ENCODE measurements around the gene ALDH2. TPM values are rescaled to one million over a fixed set of nuclear protein-coding genes. Genes with fewer than 3 reads are reported as not detected.
A peak's percentile ranks its signal among the peaks of the same experiment; 100 is the strongest.

The ALDH2 gene
- total RNA-seq, 2 donors from 2014 or later: 76.6 to 91.4 TPM

DNA sequence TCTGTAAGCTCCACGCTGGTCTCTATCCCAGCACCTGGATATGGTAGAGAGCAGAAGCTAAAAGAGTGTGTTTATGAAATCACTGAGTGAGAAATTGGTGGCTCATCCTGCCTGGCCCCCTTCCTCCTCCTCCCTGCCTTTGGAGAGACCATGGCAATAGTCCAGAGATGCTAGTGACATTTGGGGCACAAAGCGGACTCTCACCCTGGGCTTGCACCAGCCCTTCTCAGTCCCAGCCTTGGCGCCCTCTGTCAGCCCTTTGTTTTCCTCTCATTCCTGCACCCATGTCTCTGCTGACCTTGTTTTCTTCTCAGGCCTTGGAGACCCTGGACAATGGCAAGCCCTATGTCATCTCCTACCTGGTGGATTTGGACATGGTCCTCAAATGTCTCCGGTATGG is 18.2 kb downstream of the ALDH2 start:
- H3K36me3 Mint-ChIP-seq (ENCODE audit: low read depth): peaks cover 74% of the 10 kb centered on the region
- TF ChIP-seq, protein P1, sequence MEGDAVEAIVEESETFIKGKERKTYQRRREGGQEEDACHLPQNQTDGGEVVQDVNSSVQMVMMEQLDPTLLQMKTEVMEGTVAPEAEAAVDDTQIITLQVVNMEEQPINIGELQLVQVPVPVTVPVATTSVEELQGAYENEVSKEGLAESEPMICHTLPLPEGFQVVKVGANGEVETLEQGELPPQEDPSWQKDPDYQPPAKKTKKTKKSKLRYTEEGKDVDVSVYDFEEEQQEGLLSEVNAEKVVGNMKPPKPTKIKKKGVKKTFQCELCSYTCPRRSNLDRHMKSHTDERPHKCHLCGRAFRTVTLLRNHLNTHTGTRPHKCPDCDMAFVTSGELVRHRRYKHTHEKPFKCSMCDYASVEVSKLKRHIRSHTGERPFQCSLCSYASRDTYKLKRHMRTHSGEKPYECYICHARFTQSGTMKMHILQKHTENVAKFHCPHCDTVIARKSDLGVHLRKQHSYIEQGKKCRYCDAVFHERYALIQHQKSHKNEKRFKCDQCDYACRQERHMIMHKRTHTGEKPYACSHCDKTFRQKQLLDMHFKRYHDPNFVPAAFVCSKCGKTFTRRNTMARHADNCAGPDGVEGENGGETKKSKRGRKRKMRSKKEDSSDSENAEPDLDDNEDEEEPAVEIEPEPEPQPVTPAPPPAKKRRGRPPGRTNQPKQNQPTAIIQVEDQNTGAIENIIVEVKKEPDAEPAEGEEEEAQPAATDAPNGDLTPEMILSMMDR (conservative IDR thresholded peaks at IDR 0.05): no peak
- Histone ChIP-seq H3K27ac (ENCODE audit: low read depth, low read length) (no peak overlapping the region), H3K9ac (ENCODE audit: extremely low read depth, low read length, poor library complexity, severe bottlenecking) (no peak overlapping the region), H3K9me3 (ENCODE audit: control insufficient read depth, low read length) (no peaks in the 10 kb centered on the region), H3K4me1 (ENCODE audit: control insufficient read depth, insufficient read depth, low read length) (no peaks in the 10 kb centered on the region), H3K36me3 (ENCODE audit: control insufficient read depth, insufficient read depth, low read length) (peaks cover 46% of the 10 kb centered on the region), H3K4me3 (ENCODE audit: low read length) (no peak overlapping the region), H3K27me3 (ENCODE audit: control insufficient read depth, insufficient read depth, low read length, poor library complexity, severe bottlenecking) (no peaks in the 10 kb centered on the region)
- no peak overlapping the region for H3K4me3 Mint-ChIP-seq
- no peak for DNase-seq
- H3K27me3 Mint-ChIP-seq (ENCODE audit: insufficient read depth): no peaks in the 10 kb centered on the region
- H3K4me1 Mint-ChIP-seq: no peaks in the 10 kb centered on the region
- H3K9me3 Mint-ChIP-seq: no peaks in the 10 kb centered on the region
- peak overlapping the region; percentile 9 for H3K27ac Mint-ChIP-seq
- 95 to 100% methylated on average over 1 to 4 of the region's 4 CpGs for WGBS, 2 experiments (ENCODE audit: insufficient coverage in 1 of 2, insufficient read length in 1 of 2)

DNA sequence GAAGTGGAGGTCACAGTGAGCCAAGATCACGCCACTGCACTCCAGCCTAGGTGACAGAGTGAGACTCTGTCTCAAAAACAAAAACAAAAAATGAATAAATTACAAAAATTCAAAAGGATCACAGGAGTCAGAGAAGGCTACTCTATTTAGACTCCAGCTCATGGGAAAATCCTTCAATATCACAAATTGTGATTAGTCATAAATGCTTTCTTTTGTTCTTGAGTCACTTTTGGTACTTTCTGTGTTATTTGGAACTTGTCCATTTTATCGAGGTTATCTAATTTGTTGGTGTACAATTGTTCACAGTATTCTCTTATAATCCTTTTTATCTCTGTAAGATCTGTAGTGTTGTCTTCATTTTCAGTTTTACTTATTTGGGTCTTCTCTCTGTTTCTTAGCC is 18.9 kb downstream of the ALDH2 start:
- Histone ChIP-seq H3K4me1 (ENCODE audit: control insufficient read depth, insufficient read depth, low read length) (no peaks in the 10 kb centered on the region), H3K9ac (ENCODE audit: extremely low read depth, low read length, poor library complexity, severe bottlenecking) (no peak overlapping the region), H3K9me3 (ENCODE audit: control insufficient read depth, low read length) (no peaks in the 10 kb centered on the region), H3K4me3 (ENCODE audit: low read length) (no peak overlapping the region), H3K27me3 (ENCODE audit: control insufficient read depth, insufficient read depth, low read length, poor library complexity, severe bottlenecking) (no peaks in the 10 kb centered on the region), H3K36me3 (ENCODE audit: control insufficient read depth, insufficient read depth, low read length) (peaks cover 53% of the 10 kb centered on the region), H3K27ac (ENCODE audit: low read depth, low read length) (no peak overlapping the region)
- H3K9me3 Mint-ChIP-seq: no peaks in the 10 kb centered on the region
- WGBS, 2 experiments (ENCODE audit: insufficient coverage in 1 of 2, insufficient read length in 1 of 2): 100% methylated on average over 1 of the region's 2 CpGs; no CpG with 5 or more reads in 1 of the 2 experiments
- H3K27me3 Mint-ChIP-seq (ENCODE audit: insufficient read depth): no peaks in the 10 kb centered on the region
- no peak overlapping the region for H3K4me3 Mint-ChIP-seq
- H3K4me1 Mint-ChIP-seq: no peaks in the 10 kb centered on the region
- peaks cover 74% of the 10 kb centered on the region for H3K36me3 Mint-ChIP-seq (ENCODE audit: low read depth)
- DNase-seq: no peak
- H3K27ac Mint-ChIP-seq: no peak overlapping the region
- TF ChIP-seq, protein P1 (conservative IDR thresholded peaks at IDR 0.05): no peak

DNA sequence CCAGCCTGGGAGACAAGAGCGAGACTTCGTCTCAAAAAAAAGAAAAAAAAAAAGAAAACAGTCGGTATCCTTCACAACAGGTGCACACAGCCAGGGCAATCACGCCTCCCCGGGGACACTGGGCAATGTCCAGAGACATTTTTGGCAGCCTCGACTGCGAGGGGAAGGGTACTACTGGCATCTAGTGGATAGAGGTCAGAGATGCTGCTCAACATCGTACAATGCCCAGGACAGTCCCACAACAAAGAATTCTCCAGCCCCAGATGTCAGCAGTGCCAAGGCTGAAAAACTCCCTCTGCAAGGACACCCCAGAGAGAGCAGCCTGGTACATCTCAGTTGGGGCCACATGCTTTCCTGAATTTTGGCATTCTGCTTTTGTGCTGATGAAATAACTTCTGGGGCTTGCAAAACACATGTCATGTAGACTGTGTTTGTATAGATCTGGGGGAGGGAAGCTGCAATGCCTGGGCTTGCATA is 21.5 kb downstream of the ALDH2 start:
- WGBS, 2 experiments (ENCODE audit: insufficient coverage in 1 of 2, insufficient read length in 1 of 2): 81 to 88% methylated on average over 3 to 8 of the region's 8 CpGs
- no peaks in the 10 kb centered on the region for H3K4me1 ChIP-seq (ENCODE audit: control insufficient read depth, insufficient read depth, low read length)
- no peak overlapping the region for H3K9ac ChIP-seq (ENCODE audit: extremely low read depth, low read length, poor library complexity, severe bottlenecking)
- H3K27ac ChIP-seq (ENCODE audit: low read depth, low read length): no peak overlapping the region
- Mint-ChIP-seq H3K4me3 (no peak overlapping the region), H3K4me1 (no peaks in the 10 kb centered on the region), H3K9me3 (no peaks in the 10 kb centered on the region), H3K27ac (no peak overlapping the region), H3K27me3 (ENCODE audit: insufficient read depth) (no peaks in the 10 kb centered on the region), H3K36me3 (ENCODE audit: low read depth) (peaks cover 74% of the 10 kb centered on the region)
- peaks cover 51% of the 10 kb centered on the region for H3K36me3 ChIP-seq (ENCODE audit: control insufficient read depth, insufficient read depth, low read length)
- H3K9me3 ChIP-seq (ENCODE audit: control insufficient read depth, low read length): no peaks in the 10 kb centered on the region
- TF ChIP-seq, protein P1 (conservative IDR thresholded peaks at IDR 0.05): peak; percentile 63
- no peak overlapping the region for H3K4me3 ChIP-seq (ENCODE audit: low read length)
- DNase-seq: peak; percentile 66
- H3K27me3 ChIP-seq (ENCODE audit: control insufficient read depth, insufficient read depth, low read length, poor library complexity, severe bottlenecking): no peaks in the 10 kb centered on the region
